HepG2 (cell line): Measurements from ENCODE around the gene BCKDHB. TPM values are rescaled to one million over a fixed set of nuclear protein-coding genes. Genes with fewer than 3 reads are reported as not detected.

Experiments
- ATAC-seq: fragments of 200-7000 bp; cut with Tn5 transposase; 3 replicates; pipeline ENCODE4 v1.9.1; 2020; ENCODE audit warnings: mild to moderate bottlenecking, moderate library complexity
- BruUV-seq: library from RNA; stranded (reverse); fragments of 400-500 nt; replicated peaks from 2 replicates; lab custom pipeline; 2021; lab: Mats Ljungman, UMichigan
- CTCF ChIA-PET: fragments of 300-600 bp; formaldehyde crosslinking; extraction: SDS; loops from one replicate; lab custom pipeline; 2021; ENCODE audit warnings: low total read pairs, inconsistent platforms, low intra/inter-chr PET ratio; lab: Yijun Ruan, JAX
- POLR2A ChIA-PET: fragments of 350-600 bp; sonication (Branson Sonifier 250); formaldehyde crosslinking; loops from one replicate; lab custom pipeline; 2020; ENCODE audit warnings: antibody characterized with exemption, inconsistent platforms; lab: Yijun Ruan, JAX
- DNase-seq: peaks from one replicate; pipeline ENCODE4 v3.0.0-alpha.2; 2015; ENCODE audit warnings: low spot score
- FAIRE-seq: peaks from 3 replicates; lab custom pipeline; 2011; peaks lifted over from hg19 to GRCh38; lab: Jason Lieb, UNC
- H2AFZ ChIP-seq: one replicate; pipeline ENCODE4 v1.6.1; 2011; ENCODE audit warnings: low read length, inconsistent platforms
- H3K27ac ChIP-seq: fragments of 300-600 bp; 3 replicates; pipeline ENCODE4 v1.8.0; 2011; ENCODE audit warnings: mixed run types, mild to moderate bottlenecking, mixed read lengths, low read length, inconsistent platforms; ENCODE audit not compliant: insufficient read depth; ENCODE audit errors: extremely low read length
- H3K27me3 ChIP-seq, 2 experiments: fragments of 200-600 bp in 1 of 2; 2 replicates in 1 of 2; 3 replicates in 1 of 2; pipeline versions ENCODE4 v1.6.0 to v1.8.0; 2011; ENCODE audit warnings: low read length in 2 of 2, mild to moderate bottlenecking in 2 of 2, moderate library complexity in 2 of 2, inconsistent platforms in 1 of 2; ENCODE audit not compliant: insufficient read depth in 2 of 2, control insufficient read depth in 1 of 2
- H3K36me3 ChIP-seq, 2 experiments: fragments of 200-600 bp in 1 of 2; replicated peaks in 1 of 2; 2 replicates in 1 of 2; 3 replicates in 1 of 2; pipeline versions ENCODE4 v1.5.1 to v1.8.0; 2011; ENCODE audit warnings: low read length in 2 of 2, inconsistent platforms in 1 of 2; ENCODE audit not compliant: insufficient read depth in 2 of 2, control insufficient read depth in 1 of 2
- H3K4me1 ChIP-seq: 2 replicates; pipeline ENCODE4 v1.5.1; 2012; ENCODE audit warnings: low read length, inconsistent platforms; ENCODE audit not compliant: insufficient read depth
- H3K4me2 ChIP-seq: 2 replicates; pipeline ENCODE4 v1.6.0; 2011; ENCODE audit warnings: low read depth, low read length, inconsistent platforms
- H3K4me3 ChIP-seq, 3 experiments: fragments of 200-600 bp in 1 of 3; sonication (generic), shearing (Covaris generic) in 1 of 3; replicated peaks in 1 of 3; 2 replicates each; pipeline ENCODE4 v1.5.1; 2011 to 2016; ENCODE audit warnings: low read length in 3 of 3, inconsistent platforms in 2 of 3, low read depth in 2 of 3, mild to moderate bottlenecking in 2 of 3, control low read depth in 1 of 3, mixed read lengths in 1 of 3; ENCODE audit not compliant: insufficient read depth in 1 of 3
- H3K79me2 ChIP-seq: one replicate; pipeline ENCODE4 v1.6.1; 2011; ENCODE audit warnings: low read length, inconsistent platforms; ENCODE audit not compliant: insufficient read depth
- H3K9ac ChIP-seq: 2 replicates; pipeline ENCODE4 v1.6.0; 2011; ENCODE audit warnings: mild to moderate bottlenecking, low read depth, low read length, inconsistent platforms; ENCODE audit not compliant: insufficient read depth
- H3K9me3 ChIP-seq: 2 replicates; pipeline ENCODE4 v1.5.1; 2012; ENCODE audit warnings: mild to moderate bottlenecking, low read length
- H4K20me1 ChIP-seq: 2 replicates; pipeline ENCODE4 v1.6.0; 2011; ENCODE audit warnings: inconsistent platforms, mild to moderate bottlenecking, low read length, moderate library complexity; ENCODE audit not compliant: insufficient read depth
- AGO2 ChIP-seq: fragments of 200-400 bp; formaldehyde crosslinking; optimal IDR thresholded peaks from 2 replicates; pipeline ENCODE3; 2017; ENCODE audit warnings: mild to moderate bottlenecking, low read depth, low read length, moderate library complexity
- HOXA7 ChIP-seq: sonication (generic); formaldehyde crosslinking; IDR thresholded peaks from 2 replicates; pipeline ENCODE4 v1.8.1; 2022; ENCODE audit warnings: mild to moderate bottlenecking, missing genetic modification reagents, moderate library complexity
- IKZF4 ChIP-seq: sonication (generic); formaldehyde crosslinking; IDR thresholded peaks from 2 replicates; pipeline ENCODE4 v1.5.1; 2020; ENCODE audit warnings: borderline replicate concordance, mild to moderate bottlenecking, low read depth, missing genetic modification reagents; ENCODE audit errors: not compliant biosample characterization
- MAFF ChIP-seq: IDR thresholded peaks from 2 replicates; pipeline ENCODE4 v1.6.1; 2011; ENCODE audit warnings: low read depth, low read length, improper control_type of control experiment
- MAFK ChIP-seq, 2 experiments: IDR thresholded peaks in 1 of 2; conservative IDR thresholded peaks in 1 of 2; 2 replicates each; pipeline ENCODE4 v1.6.1; 2011; ENCODE audit warnings: improper control_type of control experiment in 2 of 2, low read length in 2 of 2
- MBNL3 ChIP-seq: fragments of 250-450 bp; sonication (Bioruptor Pico); conservative IDR thresholded peaks from 2 replicates; pipeline ENCODE4 v1.8.0; 2022; ENCODE audit warnings: mild to moderate bottlenecking, inconsistent platforms
- NFKB2 ChIP-seq: sonication (generic); formaldehyde crosslinking; IDR thresholded peaks from 2 replicates; pipeline ENCODE4 v1.4.0; 2020; ENCODE audit warnings: missing genetic modification reagents, borderline replicate concordance
- TEAD3 ChIP-seq: optimal IDR thresholded peaks from 2 replicates; pipeline ENCODE3; 2016; ENCODE audit warnings: borderline replicate concordance
- ZFP41 ChIP-seq: sonication (generic); formaldehyde crosslinking; IDR thresholded peaks from 2 replicates; pipeline ENCODE4 v1.4.0; 2020; ENCODE audit warnings: mild to moderate bottlenecking, missing genetic modification reagents, borderline replicate concordance
- WGBS: methylation state at CpG from one replicate; pipeline ENCODE4 v1.1.6; 2017; ENCODE audit warnings: low lambda C conversion rate; 5-methylcytosine and 5-hydroxymethylcytosine counted together
- in situ Hi-C: cut with HindIII; loops from 2 replicates; pipeline ENCODE4 v1.10.0; 2017; ENCODE audit warnings: low pct_unique_long_range_greater_than_20kb; ENCODE audit not compliant: extremely low pct_ligation_motif_present
- intact Hi-C: fragments of 100-400 bp; cut with micrococcal nuclease; formaldehyde crosslinking; loops from one replicate; pipeline ENCODE4 v1.10.0; 2022; ENCODE audit not compliant: unreplicated experiment
- polyA plus RNA-seq, 8 experiments: library from polyadenylated mRNA; depleted of rRNA in 3 of 8; stranded (reverse) in 7 of 8; unstranded in 1 of 8; fragments of >200 nt; fragmentation: Illumina TruSeq in 4 of 8; extraction: Trizol in 4 of 8; gene quantifications; 2 replicates each; pipeline versions ENCODE4 v1.2.1 to v1.2.3, GENCODE V29; 2011 to 2016; ENCODE audit warnings: low read depth in 4 of 8, missing spikeins in 1 of 8, mixed read lengths in 1 of 8; ENCODE audit not compliant: insufficient read depth in 1 of 8
- total RNA-seq, 5 experiments: library from RNA; depleted of rRNA; stranded (reverse); fragments of >200 nt; fragmentation: Illumina TruSeq; extraction: Trizol; gene quantifications; 2 replicates each; pipeline ENCODE4 v1.2.3, GENCODE V29; 2016; ENCODE audit warnings: low read depth in 1 of 5
- TF ChIP-seq, protein P1 (sequence below): sonication (generic); formaldehyde crosslinking; IDR thresholded peaks from 2 replicates; pipeline ENCODE4 v1.4.0; 2020; ENCODE audit warnings: missing genetic modification reagents; ENCODE audit errors: not compliant biosample characterization
- TF ChIP-seq, protein P2 (sequence below): sonication (generic); formaldehyde crosslinking; IDR thresholded peaks from 2 replicates; pipeline ENCODE4 v1.4.0; 2020; ENCODE audit warnings: missing genetic modification reagents
- TF ChIP-seq, protein P3 (sequence below): sonication (generic); formaldehyde crosslinking; IDR thresholded peaks from 2 replicates; pipeline ENCODE4 v1.5.1; 2020; ENCODE audit warnings: mild to moderate bottlenecking, missing genetic modification reagents, borderline replicate concordance

The BCKDHB gene
- total and polyA plus RNA-seq, 2 of the 13 experiments (the other 11 are each of a cell fraction or from before 2014, with no cell fraction given), result 10.8 to 13.6 TPM

DNA sequence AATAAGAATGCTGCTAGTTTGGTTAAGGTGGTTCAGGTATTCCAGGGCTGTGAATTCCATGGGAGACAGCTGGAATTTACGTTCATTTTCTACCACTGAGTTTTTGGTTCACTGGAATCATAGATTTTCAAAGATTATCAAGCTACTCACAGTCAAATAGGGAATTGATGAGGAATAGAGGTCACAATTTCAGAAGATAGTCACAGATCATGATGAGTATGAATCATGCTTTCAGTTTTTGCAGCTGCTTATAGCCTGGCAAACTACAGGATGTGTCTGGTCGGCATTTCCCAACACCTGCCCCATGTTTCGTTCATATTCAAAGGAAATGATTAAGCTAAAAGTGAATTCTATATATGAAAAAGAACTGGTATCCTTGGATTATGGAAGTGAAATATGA, 58.7 kb downstream of the BCKDHB start:
- no peak overlapping the region for H3K4me2 ChIP-seq
- WGBS, result 97% methylated on average over 3 of the region's 3 CpGs
- H3K4me1 ChIP-seq, result no peaks in the 10 kb centered on the region
- no peaks in the 10 kb centered on the region for H3K79me2 ChIP-seq
- in situ Hi-C loops (no loop called here), intact Hi-C loops (no loop called here)
- no peak overlapping the region for H2AFZ ChIP-seq
- no peaks in the 10 kb centered on the region for H3K9me3 ChIP-seq
- BruUV-seq, result no TSS peak
- no peak overlapping the region for H3K4me3 ChIP-seq
- ATAC-seq (no peak), FAIRE-seq (no peak), DNase-seq (no peak)
- ChIA-PET POLR2A (no interaction called here), CTCF (no interaction called here)
- no peak overlapping the region for H3K27ac ChIP-seq
- H4K20me1 ChIP-seq, result no peaks in the 10 kb centered on the region
- no peak for TF ChIP-seq MBNL3 (CRISPR knock-in tag)
- TF ChIP-seq MAFK (conservative IDR thresholded peaks at IDR 0.05 in 1 of 2, IDR thresholded peaks at IDR 0.05 in 1 of 2; ENCODE audit: low read length in 2 of 2), result peak in 1 of 2 experiments; percentile 31; a peak in 2 of 4 replicates
- no peak for TF ChIP-seq TEAD3
- no peak for TF ChIP-seq HOXA7 (CRISPR knock-in tag)
- TF ChIP-seq, protein P1, sequence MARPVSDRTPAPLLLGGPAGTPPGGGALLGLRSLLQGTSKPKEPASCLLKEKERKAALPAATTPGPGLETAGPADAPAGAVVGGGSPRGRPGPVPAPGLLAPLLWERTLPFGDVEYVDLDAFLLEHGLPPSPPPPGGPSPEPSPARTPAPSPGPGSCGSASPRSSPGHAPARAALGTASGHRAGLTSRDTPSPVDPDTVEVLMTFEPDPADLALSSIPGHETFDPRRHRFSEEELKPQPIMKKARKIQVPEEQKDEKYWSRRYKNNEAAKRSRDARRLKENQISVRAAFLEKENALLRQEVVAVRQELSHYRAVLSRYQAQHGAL (CRISPR knock-in tag), result no peak
- no peak for TF ChIP-seq NFKB2 (CRISPR knock-in tag)
- 0 out of 2 replicates have a peak, but pooled peaks have one; percentile 20 for TF ChIP-seq MAFF
- no peak overlapping the region for H3K9ac ChIP-seq
- H3K36me3 ChIP-seq, result peaks cover 0 to 2% of the 10 kb centered on the region in 2 experiments; a peak in 1 of 5 replicates
- no peaks in the 10 kb centered on the region for H3K27me3 ChIP-seq

DNA sequence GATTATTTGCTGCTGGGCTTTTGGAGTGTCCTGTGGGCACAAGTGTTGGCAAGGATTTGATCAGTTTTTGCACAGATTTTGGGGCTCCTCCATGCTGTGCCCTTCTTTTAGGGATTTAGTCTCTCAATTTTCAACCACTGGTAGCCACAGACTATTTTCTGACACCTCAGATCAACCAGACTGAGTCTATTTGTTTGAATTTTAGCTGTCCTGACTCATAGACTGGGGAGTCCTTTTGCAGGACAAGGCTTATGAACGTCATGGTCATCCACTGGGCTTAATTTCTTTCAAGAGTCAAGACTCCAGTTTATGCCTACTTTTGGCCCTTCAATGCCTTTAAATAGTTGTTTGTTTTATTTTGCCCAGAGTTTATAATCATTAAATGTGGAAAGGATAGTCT, 59.3 kb downstream of the BCKDHB start:
- Histone ChIP-seq H3K4me3 (no peak overlapping the region), H3K27me3 (no peaks in the 10 kb centered on the region), H3K9ac (no peak overlapping the region), H4K20me1 (no peaks in the 10 kb centered on the region), H3K36me3 (peaks cover 0 to 2% of the 10 kb centered on the region in 2 experiments; a peak in 1 of 5 replicates), H2AFZ (no peak overlapping the region), H3K4me1 (no peaks in the 10 kb centered on the region), H3K27ac (no peak overlapping the region), H3K9me3 (no peaks in the 10 kb centered on the region), H3K4me2 (no peak overlapping the region), H3K79me2 (no peaks in the 10 kb centered on the region)
- intact Hi-C loops (no loop called here), in situ Hi-C loops (no loop called here)
- DNase-seq (no peak), ATAC-seq (no peak), FAIRE-seq (no peak)
- CTCF ChIA-PET, result no interaction called here
- WGBS, result 100% methylated on average over 1 of the region's 1 CpG
- POLR2A ChIA-PET, result no interaction called here
- no TSS peak for BruUV-seq
- TF ChIP-seq, protein P2, sequence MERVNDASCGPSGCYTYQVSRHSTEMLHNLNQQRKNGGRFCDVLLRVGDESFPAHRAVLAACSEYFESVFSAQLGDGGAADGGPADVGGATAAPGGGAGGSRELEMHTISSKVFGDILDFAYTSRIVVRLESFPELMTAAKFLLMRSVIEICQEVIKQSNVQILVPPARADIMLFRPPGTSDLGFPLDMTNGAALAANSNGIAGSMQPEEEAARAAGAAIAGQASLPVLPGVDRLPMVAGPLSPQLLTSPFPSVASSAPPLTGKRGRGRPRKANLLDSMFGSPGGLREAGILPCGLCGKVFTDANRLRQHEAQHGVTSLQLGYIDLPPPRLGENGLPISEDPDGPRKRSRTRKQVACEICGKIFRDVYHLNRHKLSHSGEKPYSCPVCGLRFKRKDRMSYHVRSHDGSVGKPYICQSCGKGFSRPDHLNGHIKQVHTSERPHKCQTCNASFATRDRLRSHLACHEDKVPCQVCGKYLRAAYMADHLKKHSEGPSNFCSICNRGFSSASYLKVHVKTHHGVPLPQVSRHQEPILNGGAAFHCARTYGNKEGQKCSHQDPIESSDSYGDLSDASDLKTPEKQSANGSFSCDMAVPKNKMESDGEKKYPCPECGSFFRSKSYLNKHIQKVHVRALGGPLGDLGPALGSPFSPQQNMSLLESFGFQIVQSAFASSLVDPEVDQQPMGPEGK (CRISPR knock-in tag), result no peak
- TF ChIP-seq IKZF4 (CRISPR knock-in tag), result no peak
- TF ChIP-seq ZFP41 (CRISPR knock-in tag), result no peak
- TF ChIP-seq, protein P3, sequence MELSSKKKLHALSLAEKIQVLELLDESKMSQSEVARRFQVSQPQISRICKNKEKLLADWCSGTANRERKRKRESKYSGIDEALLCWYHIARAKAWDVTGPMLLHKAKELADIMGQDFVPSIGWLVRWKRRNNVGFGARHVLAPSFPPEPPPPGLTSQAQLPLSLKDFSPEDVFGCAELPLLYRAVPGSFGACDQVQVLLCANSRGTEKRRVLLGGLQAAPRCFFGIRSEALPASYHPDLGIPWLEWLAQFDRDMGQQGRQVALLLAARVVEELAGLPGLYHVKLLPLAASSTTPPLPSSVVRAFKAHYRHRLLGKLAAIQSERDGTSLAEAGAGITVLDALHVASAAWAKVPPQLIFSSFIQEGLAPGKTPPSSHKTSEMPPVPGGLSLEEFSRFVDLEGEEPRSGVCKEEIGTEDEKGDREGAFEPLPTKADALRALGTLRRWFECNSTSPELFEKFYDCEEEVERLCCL (CRISPR knock-in tag), result no peak
- no peak for TF ChIP-seq AGO2
